Measurements from ENCODE around the gene ARID3A.

GRCh38 chr19:1020868-1021425, 95.1 kb downstream of the ARID3A start, which contains the start of gene TMEM259:
- no peak for TF ChIP-seq POLR2A (IDR thresholded peaks at IDR 0.05; ENCODE audit: low read depth, low read length)
- TF ChIP-seq TAF1 (IDR thresholded peaks at IDR 0.05; ENCODE audit: low read depth, low read length), result peak; percentile 96
